Amniotic epithelial cell (primary cell): ENCODE data around the gene TMEM204.
"Not testable (repeated sequence)": the region's sequence is repeated elsewhere in the genome, so short reads cannot be mapped to it uniquely, and the experiment has no call there.

Source experiments
- DNase-seq: peaks from one replicate; pipeline ENCODE4 v3.0.0-alpha.2; 2010; ENCODE audit warnings: low read depth

Gene TMEM204

DNA sequence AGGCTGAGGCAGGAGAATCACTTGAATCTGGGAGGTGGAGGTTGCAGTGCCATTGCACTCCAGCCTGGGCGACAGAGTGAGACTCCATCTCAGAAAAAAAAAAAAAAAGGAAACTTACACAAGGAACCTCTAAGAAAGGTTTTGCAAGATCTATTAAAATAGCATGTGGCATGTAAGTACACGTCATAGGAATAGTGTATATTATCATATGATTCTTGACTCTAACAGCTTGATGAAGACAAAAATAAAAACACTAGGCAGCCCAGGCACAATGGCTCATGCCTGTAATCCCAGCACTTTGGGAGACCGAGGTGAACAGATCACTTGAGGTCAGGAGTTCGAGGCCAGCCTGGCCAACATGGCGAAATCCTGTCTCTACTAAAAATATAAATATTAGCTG is 62.0 kb downstream of the TMEM204 start:
- not testable (repeated sequence) for DNase-seq

DNA sequence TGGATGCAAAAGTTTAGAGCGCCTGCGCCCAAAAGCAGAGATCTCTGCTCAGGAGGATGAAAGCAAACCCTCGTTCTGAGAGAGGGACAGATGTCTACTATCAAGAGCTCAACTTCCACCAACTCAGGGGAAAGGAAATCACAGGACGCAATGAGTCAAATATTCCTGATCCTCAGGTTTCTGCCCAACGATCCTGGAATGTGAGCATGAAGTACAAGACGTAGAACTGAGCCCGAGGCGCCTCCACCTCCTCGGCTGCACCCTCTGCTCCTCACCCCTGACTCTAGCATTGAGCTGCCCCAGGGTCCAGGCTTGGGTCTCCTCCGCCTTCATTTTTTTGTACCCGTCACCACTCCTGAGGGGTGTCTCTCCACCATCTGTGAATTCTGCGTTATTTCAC is 63.0 kb downstream of the TMEM204 start:
- no peak for DNase-seq

DNA sequence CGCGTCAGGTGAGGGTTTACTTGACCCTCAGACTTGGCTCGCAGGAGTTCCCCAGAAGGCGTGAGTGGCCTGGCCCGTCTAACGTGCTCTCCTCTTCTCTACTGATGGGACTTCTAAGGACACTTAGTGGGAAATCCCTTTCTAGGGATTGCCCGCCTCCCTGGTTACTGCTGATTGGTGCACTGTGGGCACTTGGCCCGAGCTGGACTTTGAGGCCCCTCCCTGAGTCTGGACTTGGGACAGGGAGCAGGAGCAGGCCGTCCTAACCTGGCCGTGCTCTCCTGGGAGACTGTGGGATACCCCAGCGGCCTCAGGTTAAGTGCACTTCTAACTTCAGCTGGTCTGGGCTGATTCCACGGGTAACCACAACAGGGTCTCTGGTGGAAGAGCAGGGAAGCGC is 63.7 kb downstream of the TMEM204 start:
- no peak for DNase-seq

DNA sequence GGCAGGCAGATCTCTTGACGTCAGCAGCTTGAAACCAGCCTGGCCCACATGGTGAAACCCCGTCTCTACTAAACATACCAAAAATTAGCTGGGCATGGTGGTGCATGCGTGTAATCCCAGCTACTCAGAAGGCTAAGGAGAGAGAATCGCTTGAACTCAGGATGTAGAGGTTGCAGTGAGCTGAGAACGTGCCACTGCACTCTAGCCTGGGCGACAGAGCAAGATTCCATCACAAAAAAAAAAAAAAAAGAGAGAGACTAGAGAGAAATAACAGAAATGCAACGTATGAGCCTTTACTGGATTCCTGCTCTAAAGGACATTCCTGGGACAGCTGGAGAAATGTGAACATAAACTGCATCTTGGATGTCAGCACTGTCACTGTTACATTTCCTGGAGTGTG is 67.6 kb downstream of the TMEM204 start:
- DNase-seq = no peak

DNA sequence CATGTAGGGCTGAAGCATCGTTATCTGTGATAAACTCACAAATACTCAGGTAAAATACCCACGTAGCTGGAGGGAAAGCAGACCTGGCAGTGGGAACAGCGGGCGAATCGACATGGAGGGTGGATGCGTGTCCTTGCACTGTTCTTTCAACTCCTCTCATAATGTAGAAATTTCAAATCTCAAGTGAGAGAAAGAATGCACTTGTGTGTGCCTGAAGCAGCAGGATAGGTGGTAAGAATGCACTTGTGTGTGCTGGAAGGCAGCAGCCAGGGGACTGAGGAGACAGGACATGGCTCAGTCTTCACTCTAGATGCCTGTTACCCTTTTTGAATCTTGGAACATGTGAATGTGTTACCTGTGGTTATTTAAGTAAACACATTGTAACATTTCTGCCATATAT is 68.0 kb downstream of the TMEM204 start:
- DNase-seq = no peak

DNA sequence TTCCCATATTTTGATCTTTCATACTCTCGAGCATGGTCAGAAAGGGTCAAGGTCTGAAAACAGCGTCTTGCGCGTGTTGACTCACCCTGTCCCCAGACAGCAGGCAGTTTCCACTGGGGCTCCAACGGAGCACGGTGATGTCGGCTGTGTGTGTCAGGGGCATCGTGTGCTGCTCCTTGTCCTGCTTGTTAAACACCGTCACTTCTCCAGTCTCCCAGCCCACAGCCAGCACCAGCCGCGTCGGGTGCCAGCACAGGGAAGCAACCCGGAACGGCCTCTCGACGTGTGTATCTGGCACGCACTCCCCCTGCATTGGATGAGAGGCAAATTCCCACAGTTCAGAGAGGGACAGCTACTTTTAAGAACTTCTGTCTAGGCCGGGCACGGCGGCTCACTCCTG is 68.8 kb downstream of the TMEM204 start:
- DNase-seq = no peak
